Measurements from ENCODE around the gene RASL11B.

- no peak for TF ChIP-seq CTCF (IDR thresholded peaks at IDR 0.05; ENCODE audit: extremely low read depth in 1 of 2, insufficient read depth in 1 of 2, low read depth in 1 of 2, low read length in 2 of 2)
- TF ChIP-seq EZH2 (IDR thresholded peaks at IDR 0.05; ENCODE audit: borderline replicate concordance, low read depth, low read length, severe bottlenecking), result no peak
Measured at GRCh38 chr4:52890521-52890791, 28.3 kb downstream of the RASL11B start.
